ENCODE measurements around the gene XAF1.
"Not testable (repeated sequence)": the region's sequence is repeated elsewhere in the genome, so short reads cannot be mapped to it uniquely, and the experiment has no call there.

The XAF1 gene

GRCh38 chr17:6753546-6753945 lies 2.3 kb upstream of the XAF1 start:
- DNase-seq (ENCODE audit: low spot score), result no peak

- no peak for DNase-seq (ENCODE audit: low spot score)
Observed at GRCh38 chr17:6755281-6755680, 565 bp upstream of the XAF1 start.

GRCh38 chr17:6756425-6757031 lies 682 bp downstream of the XAF1 start:
- DNase-seq (ENCODE audit: low spot score), result no peak

- no peak for DNase-seq (ENCODE audit: low spot score)
Observed at GRCh38 chr17:6757747-6758146, 1.9 kb downstream of the XAF1 start.

GRCh38 chr17:6761779-6762178 lies 5.9 kb downstream of the XAF1 start:
- no peak for DNase-seq (ENCODE audit: low spot score)

GRCh38 chr17:6768447-6768846 lies 12.6 kb downstream of the XAF1 start:
- DNase-seq (ENCODE audit: low spot score), result no peak

GRCh38 chr17:6772016-6772415 lies 16.2 kb downstream of the XAF1 start:
- no peak for DNase-seq (ENCODE audit: low spot score)

- not testable (repeated sequence) for DNase-seq (ENCODE audit: low spot score)
Observed at GRCh38 chr17:6774906-6775305, 19.1 kb downstream of the XAF1 start.

GRCh38 chr17:6775871-6776405 lies 20.1 kb downstream of the XAF1 start, which contains the start of gene FBXO39:
TSS of gene FBXO39 (plus strand) at chr17:6776215. CDS start at chr17:6779869, 3,654 bp downstream.
- no peak for DNase-seq (ENCODE audit: low spot score)

- DNase-seq (ENCODE audit: low spot score), result no peak
Observed at GRCh38 chr17:6779411-6779810, 23.6 kb downstream of the XAF1 start.

- no peak for DNase-seq (ENCODE audit: low spot score)
Observed at GRCh38 chr17:6780001-6780400, 24.2 kb downstream of the XAF1 start.

GRCh38 chr17:6780886-6781285 lies 25.0 kb downstream of the XAF1 start:
- DNase-seq (ENCODE audit: low spot score), result no peak

- DNase-seq (ENCODE audit: low spot score), result no peak
Observed at GRCh38 chr17:6782244-6782643, 26.4 kb downstream of the XAF1 start.

- DNase-seq (ENCODE audit: low spot score), result peak; percentile 85
Observed at GRCh38 chr17:6786618-6787017, 30.8 kb downstream of the XAF1 start.

- DNase-seq (ENCODE audit: low spot score), result peak; percentile 16
Observed at GRCh38 chr17:6787081-6787693, 31.3 kb downstream of the XAF1 start.

GRCh38 chr17:6789146-6789545 lies 33.3 kb downstream of the XAF1 start:
- DNase-seq (ENCODE audit: low spot score), result no peak

- DNase-seq (ENCODE audit: low spot score), result no peak
Observed at GRCh38 chr17:6793748-6794493, 38.1 kb downstream of the XAF1 start.

- DNase-seq (ENCODE audit: low spot score), result no peak
Observed at GRCh38 chr17:6796017-6796886, 40.4 kb downstream of the XAF1 start.

- DNase-seq (ENCODE audit: low spot score), result peak; percentile 69
Observed at GRCh38 chr17:6796887-6797490, 41.1 kb downstream of the XAF1 start.

GRCh38 chr17:6797718-6798351 lies 42.0 kb downstream of the XAF1 start:
- DNase-seq (ENCODE audit: low spot score), result no peak

GRCh38 chr17:6799738-6800137 lies 43.9 kb downstream of the XAF1 start:
- no peak for DNase-seq (ENCODE audit: low spot score)

All from RKO (cell line).